ENCODE results near the gene CKAP2L. TPM values are rescaled to one million over a fixed set of nuclear protein-coding genes. Genes with fewer than 3 reads are reported as not detected.
A peak's percentile ranks its signal among the peaks of the same experiment; 100 is the strongest.
"Not testable (repeated sequence)": the region's sequence is repeated elsewhere in the genome, so short reads cannot be mapped to it uniquely, and the experiment has no call there.

Gene CKAP2L
- total RNA-seq, 1 donor from 2014 or later: 5.1 TPM

- Mint-ChIP-seq H3K4me1 (ENCODE audit: low read depth) (peaks cover 5% of the 10 kb centered on the region), H3K27ac (ENCODE audit: unreplicated experiment) (no peak overlapping the region), H3K36me3 (ENCODE audit: low read depth) (no peaks in the 10 kb centered on the region), H3K27me3 (ENCODE audit: low read depth) (peaks cover 4% of the 10 kb centered on the region), H3K9me3 (ENCODE audit: low read depth) (peaks cover 3% of the 10 kb centered on the region), H3K4me3 (ENCODE audit: unreplicated experiment) (no peak overlapping the region)
- no peak for TF ChIP-seq CTCF (IDR thresholded peaks at IDR 0.05)
- DNase-seq (ENCODE audit: low spot score): no peak
These were observed 51.9 kb downstream of the CKAP2L start for GRCh38 chr2:112712465-112712864.

GRCh38 chr2:112710956-112711750 lies 53.3 kb downstream of the CKAP2L start:
- Mint-ChIP-seq H3K27me3 (ENCODE audit: low read depth) (peaks cover 4% of the 10 kb centered on the region), H3K36me3 (ENCODE audit: low read depth) (no peaks in the 10 kb centered on the region), H3K27ac (ENCODE audit: unreplicated experiment) (no peak overlapping the region), H3K9me3 (ENCODE audit: low read depth) (no peaks in the 10 kb centered on the region), H3K4me1 (ENCODE audit: low read depth) (peaks cover 5% of the 10 kb centered on the region), H3K4me3 (ENCODE audit: unreplicated experiment) (no peak overlapping the region)
- no peak for TF ChIP-seq CTCF (IDR thresholded peaks at IDR 0.05)
- DNase-seq (ENCODE audit: low spot score): no peak

- no peak for TF ChIP-seq CTCF (IDR thresholded peaks at IDR 0.05)
- Mint-ChIP-seq H3K36me3 (ENCODE audit: low read depth) (no peaks in the 10 kb centered on the region), H3K27ac (ENCODE audit: unreplicated experiment) (no peak overlapping the region), H3K9me3 (ENCODE audit: low read depth) (no peaks in the 10 kb centered on the region), H3K4me3 (ENCODE audit: unreplicated experiment) (no peak overlapping the region), H3K4me1 (ENCODE audit: low read depth) (peaks cover 5% of the 10 kb centered on the region), H3K27me3 (ENCODE audit: low read depth) (peaks cover 7% of the 10 kb centered on the region)
- no peak for DNase-seq (ENCODE audit: low spot score)
These were observed 54.7 kb downstream of the CKAP2L start for GRCh38 chr2:112709703-112710102.

GRCh38 chr2:112708968-112709367 lies 55.4 kb downstream of the CKAP2L start:
- no peak for TF ChIP-seq CTCF (IDR thresholded peaks at IDR 0.05)
- no peak overlapping the region for H3K27ac Mint-ChIP-seq (ENCODE audit: unreplicated experiment)
- no peaks in the 10 kb centered on the region for H3K36me3 Mint-ChIP-seq (ENCODE audit: low read depth)
- no peak overlapping the region for H3K4me3 Mint-ChIP-seq (ENCODE audit: unreplicated experiment)
- H3K27me3 Mint-ChIP-seq (ENCODE audit: low read depth): peaks cover 8% of the 10 kb centered on the region
- no peaks in the 10 kb centered on the region for H3K9me3 Mint-ChIP-seq (ENCODE audit: low read depth)
- H3K4me1 Mint-ChIP-seq (ENCODE audit: low read depth): peaks cover 5% of the 10 kb centered on the region
- DNase-seq (ENCODE audit: low spot score): no peak

- H3K27ac Mint-ChIP-seq (ENCODE audit: unreplicated experiment); H3K4me1 Mint-ChIP-seq (ENCODE audit: low read depth); H3K27me3 Mint-ChIP-seq (ENCODE audit: low read depth); H3K9me3 Mint-ChIP-seq (ENCODE audit: low read depth); H3K36me3 Mint-ChIP-seq (ENCODE audit: low read depth); H3K4me3 Mint-ChIP-seq (ENCODE audit: unreplicated experiment); DNase-seq (ENCODE audit: low spot score): not testable (repeated sequence)
These were observed 57.5 kb downstream of the CKAP2L start for GRCh38 chr2:112706947-112707346.

GRCh38 chr2:112706170-112706664 lies 58.2 kb downstream of the CKAP2L start:
- Mint-ChIP-seq H3K27ac (ENCODE audit: unreplicated experiment) (no peak overlapping the region), H3K36me3 (ENCODE audit: low read depth) (no peaks in the 10 kb centered on the region), H3K4me1 (ENCODE audit: low read depth) (no peaks in the 10 kb centered on the region), H3K4me3 (ENCODE audit: unreplicated experiment) (no peak overlapping the region), H3K27me3 (ENCODE audit: low read depth) (peaks cover 8% of the 10 kb centered on the region), H3K9me3 (ENCODE audit: low read depth) (no peaks in the 10 kb centered on the region)
- peak; percentile 24 for DNase-seq (ENCODE audit: low spot score)
- TF ChIP-seq CTCF (IDR thresholded peaks at IDR 0.05): no peak

All from chondrocyte (in vitro differentiated cells).